SK-N-SH (cell line): ENCODE data around the gene TBC1D2B.

Source experiments
- GABPA ChIP-seq: IDR thresholded peaks from 2 replicates; pipeline ENCODE4 v1.4.0; 2012; ENCODE audit warnings: low read depth, mild to moderate bottlenecking
- MXI1 ChIP-seq: IDR thresholded peaks from 2 replicates; pipeline ENCODE4 v1.6.1; 2012; ENCODE audit warnings: mild to moderate bottlenecking, low read depth, low read length, improper control_type of control experiment
- RFX5 ChIP-seq: IDR thresholded peaks from 2 replicates; pipeline ENCODE4 v1.6.1; 2012; ENCODE audit warnings: mild to moderate bottlenecking, improper control_type of control experiment, low read length
- TF ChIP-seq, protein P1 (sequence below): fragments of 200-600 bp; sonication (generic); IDR thresholded peaks from 2 replicates; pipeline ENCODE4 v1.6.1; 2017; ENCODE audit warnings: antibody characterized with exemption, mild to moderate bottlenecking, moderate library complexity
- TF ChIP-seq, protein P2 (sequence below): IDR thresholded peaks from 2 replicates; pipeline ENCODE4 v1.4.0; 2012; ENCODE audit warnings: low read depth
- TF ChIP-seq, protein P3 (sequence below): fragments of 150-350 bp; IDR thresholded peaks from 2 replicates; pipeline ENCODE4 v1.6.1; 2017; ENCODE audit warnings: antibody characterized with exemption, low read length, low read depth, borderline replicate concordance
- TF ChIP-seq, protein P4 (sequence below): fragments of 150-350 bp; IDR thresholded peaks from 2 replicates; pipeline ENCODE4 v1.6.1; 2016; ENCODE audit warnings: mild to moderate bottlenecking, low read depth, low read length
- TF ChIP-seq, protein P5 (sequence below): IDR thresholded peaks from 2 replicates; pipeline ENCODE4 v1.4.0; 2012; ENCODE audit warnings: low read depth, borderline replicate concordance

DNA sequence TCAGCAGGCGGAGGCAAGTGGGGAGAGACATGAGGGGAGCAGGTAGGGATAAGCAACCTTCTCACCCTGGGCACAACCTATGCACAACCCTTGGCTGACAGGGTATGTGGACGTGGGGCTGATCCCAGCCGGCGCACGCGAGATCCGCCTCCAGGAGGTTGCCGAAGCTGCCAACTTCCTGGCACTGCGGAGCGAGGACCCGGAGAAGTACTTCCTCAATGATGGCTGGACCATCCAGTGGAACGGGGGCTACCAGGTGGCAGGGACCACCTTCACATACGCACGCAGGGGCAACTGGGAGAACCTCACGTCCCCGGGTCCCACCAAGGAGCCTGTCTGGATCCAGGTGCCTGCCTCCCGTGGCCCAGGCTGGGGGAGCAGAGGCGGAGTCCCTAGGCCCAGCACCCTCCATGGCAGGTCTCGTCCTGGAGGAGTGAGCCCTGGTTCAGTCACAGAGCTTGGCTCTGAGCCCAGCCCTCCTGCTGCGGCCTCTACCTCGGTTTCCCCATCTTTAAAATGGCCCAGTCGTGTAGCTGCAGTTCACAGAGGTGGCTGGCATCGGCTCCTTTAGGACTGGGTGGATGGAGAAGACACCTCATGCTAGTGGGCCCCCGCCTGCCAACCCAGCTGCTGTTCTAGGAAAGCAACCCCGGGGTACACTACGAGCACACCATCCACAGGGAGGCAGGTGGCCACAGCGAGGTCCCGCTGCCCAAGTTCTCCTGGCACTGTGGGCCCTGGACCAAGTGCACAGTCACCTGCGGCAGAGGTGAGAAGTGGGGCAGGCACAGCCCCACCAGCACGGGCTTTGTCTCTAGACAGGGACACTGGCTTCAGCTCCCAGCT, 96.0 kb downstream of the TBC1D2B start:
- TF ChIP-seq, protein P1, sequence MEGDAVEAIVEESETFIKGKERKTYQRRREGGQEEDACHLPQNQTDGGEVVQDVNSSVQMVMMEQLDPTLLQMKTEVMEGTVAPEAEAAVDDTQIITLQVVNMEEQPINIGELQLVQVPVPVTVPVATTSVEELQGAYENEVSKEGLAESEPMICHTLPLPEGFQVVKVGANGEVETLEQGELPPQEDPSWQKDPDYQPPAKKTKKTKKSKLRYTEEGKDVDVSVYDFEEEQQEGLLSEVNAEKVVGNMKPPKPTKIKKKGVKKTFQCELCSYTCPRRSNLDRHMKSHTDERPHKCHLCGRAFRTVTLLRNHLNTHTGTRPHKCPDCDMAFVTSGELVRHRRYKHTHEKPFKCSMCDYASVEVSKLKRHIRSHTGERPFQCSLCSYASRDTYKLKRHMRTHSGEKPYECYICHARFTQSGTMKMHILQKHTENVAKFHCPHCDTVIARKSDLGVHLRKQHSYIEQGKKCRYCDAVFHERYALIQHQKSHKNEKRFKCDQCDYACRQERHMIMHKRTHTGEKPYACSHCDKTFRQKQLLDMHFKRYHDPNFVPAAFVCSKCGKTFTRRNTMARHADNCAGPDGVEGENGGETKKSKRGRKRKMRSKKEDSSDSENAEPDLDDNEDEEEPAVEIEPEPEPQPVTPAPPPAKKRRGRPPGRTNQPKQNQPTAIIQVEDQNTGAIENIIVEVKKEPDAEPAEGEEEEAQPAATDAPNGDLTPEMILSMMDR: no peak
- TF ChIP-seq MXI1: no peak
- no peak for TF ChIP-seq RFX5
- TF ChIP-seq, protein P2, sequence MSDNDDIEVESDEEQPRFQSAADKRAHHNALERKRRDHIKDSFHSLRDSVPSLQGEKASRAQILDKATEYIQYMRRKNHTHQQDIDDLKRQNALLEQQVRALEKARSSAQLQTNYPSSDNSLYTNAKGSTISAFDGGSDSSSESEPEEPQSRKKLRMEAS: no peak
- no peak for TF ChIP-seq GABPA
- TF ChIP-seq, protein P3, sequence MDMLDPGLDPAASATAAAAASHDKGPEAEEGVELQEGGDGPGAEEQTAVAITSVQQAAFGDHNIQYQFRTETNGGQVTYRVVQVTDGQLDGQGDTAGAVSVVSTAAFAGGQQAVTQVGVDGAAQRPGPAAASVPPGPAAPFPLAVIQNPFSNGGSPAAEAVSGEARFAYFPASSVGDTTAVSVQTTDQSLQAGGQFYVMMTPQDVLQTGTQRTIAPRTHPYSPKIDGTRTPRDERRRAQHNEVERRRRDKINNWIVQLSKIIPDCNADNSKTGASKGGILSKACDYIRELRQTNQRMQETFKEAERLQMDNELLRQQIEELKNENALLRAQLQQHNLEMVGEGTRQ: no peak
- TF ChIP-seq, protein P4, sequence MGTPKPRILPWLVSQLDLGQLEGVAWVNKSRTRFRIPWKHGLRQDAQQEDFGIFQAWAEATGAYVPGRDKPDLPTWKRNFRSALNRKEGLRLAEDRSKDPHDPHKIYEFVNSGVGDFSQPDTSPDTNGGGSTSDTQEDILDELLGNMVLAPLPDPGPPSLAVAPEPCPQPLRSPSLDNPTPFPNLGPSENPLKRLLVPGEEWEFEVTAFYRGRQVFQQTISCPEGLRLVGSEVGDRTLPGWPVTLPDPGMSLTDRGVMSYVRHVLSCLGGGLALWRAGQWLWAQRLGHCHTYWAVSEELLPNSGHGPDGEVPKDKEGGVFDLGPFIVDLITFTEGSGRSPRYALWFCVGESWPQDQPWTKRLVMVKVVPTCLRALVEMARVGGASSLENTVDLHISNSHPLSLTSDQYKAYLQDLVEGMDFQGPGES: no peak
- TF ChIP-seq, protein P5, sequence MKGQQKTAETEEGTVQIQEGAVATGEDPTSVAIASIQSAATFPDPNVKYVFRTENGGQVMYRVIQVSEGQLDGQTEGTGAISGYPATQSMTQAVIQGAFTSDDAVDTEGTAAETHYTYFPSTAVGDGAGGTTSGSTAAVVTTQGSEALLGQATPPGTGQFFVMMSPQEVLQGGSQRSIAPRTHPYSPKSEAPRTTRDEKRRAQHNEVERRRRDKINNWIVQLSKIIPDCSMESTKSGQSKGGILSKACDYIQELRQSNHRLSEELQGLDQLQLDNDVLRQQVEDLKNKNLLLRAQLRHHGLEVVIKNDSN: no peak
